ENCODE measurements around the gene SH3BGR. TPM values are rescaled to one million over a fixed set of nuclear protein-coding genes. Genes with fewer than 3 reads are reported as not detected.

The SH3BGR gene
- total RNA-seq, 3 donors from 2014 or later = 3.3 to 6.3 (median 5.0) TPM

DNA sequence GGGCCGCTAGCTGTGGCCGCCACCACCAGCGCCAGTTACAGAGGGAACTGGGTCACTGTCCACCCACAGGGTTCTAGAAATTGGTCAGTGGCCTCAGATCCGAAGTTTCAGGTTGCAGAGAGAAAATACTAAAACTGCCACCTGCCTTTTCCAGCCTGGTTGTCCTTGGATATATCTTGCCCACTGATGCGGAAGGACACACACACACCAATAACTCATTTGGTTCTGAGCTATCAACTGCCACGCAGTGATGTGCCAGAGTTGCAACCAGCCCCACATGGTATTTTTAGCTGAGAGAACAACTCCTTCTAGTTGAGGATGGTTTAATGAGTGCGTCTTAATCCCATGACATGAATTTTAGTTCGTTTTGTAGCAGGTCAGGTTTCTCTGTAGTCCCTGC is 68.1 kb downstream of the SH3BGR start:
- intact Hi-C loops (cut with DNase I; ENCODE audit: low total_unique reads) = loop anchor here (10.0 kb wide), 1 partner anchor 195 kb away; no protein-coding TSS in a partner anchor
- Histone ChIP-seq H3K27me3 (no peaks in the 10 kb centered on the region), H3K4me3 (no peak overlapping the region), H3K27ac (no peak overlapping the region), H3K36me3 (no peaks in the 10 kb centered on the region), H3K4me1 (no peaks in the 10 kb centered on the region), H3K9me3 (no peaks in the 10 kb centered on the region)
- TF ChIP-seq POLR2AphosphoS5 (IDR thresholded peaks at IDR 0.05) (no peak), POLR2A (IDR thresholded peaks at IDR 0.05) (no peak)
- TF ChIP-seq, protein P1, sequence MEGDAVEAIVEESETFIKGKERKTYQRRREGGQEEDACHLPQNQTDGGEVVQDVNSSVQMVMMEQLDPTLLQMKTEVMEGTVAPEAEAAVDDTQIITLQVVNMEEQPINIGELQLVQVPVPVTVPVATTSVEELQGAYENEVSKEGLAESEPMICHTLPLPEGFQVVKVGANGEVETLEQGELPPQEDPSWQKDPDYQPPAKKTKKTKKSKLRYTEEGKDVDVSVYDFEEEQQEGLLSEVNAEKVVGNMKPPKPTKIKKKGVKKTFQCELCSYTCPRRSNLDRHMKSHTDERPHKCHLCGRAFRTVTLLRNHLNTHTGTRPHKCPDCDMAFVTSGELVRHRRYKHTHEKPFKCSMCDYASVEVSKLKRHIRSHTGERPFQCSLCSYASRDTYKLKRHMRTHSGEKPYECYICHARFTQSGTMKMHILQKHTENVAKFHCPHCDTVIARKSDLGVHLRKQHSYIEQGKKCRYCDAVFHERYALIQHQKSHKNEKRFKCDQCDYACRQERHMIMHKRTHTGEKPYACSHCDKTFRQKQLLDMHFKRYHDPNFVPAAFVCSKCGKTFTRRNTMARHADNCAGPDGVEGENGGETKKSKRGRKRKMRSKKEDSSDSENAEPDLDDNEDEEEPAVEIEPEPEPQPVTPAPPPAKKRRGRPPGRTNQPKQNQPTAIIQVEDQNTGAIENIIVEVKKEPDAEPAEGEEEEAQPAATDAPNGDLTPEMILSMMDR (IDR thresholded peaks at IDR 0.05) = no peak
- no peak for DNase-seq (ENCODE audit: low spot score in 2 of 2)

DNA sequence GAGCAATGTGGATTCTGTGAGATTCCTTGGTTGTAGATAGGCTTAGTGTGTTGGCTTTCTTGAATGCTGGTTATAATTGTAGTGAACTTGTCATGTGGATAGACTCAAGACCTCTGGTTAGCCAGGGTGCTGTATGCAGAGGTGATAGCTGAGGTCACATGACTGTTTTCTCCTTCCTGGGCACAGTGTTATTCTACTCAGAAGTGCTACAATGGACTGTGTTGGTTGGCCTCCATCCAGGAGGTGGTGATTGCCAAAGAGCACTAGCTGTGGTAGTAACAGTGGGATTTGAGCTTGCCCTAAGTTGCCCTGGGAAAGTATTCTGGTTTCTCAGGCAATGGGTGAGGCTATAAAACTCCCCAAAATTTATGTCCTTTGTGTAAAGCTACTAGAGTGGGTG is 71.6 kb downstream of the SH3BGR start:
- intact Hi-C loops (cut with DNase I; ENCODE audit: low total_unique reads) = loop anchor here (10.0 kb wide), 1 partner anchor 191 kb away; no protein-coding TSS in a partner anchor
- H3K4me1 ChIP-seq = no peaks in the 10 kb centered on the region
- H3K9me3 ChIP-seq = no peaks in the 10 kb centered on the region
- no peak for TF ChIP-seq POLR2AphosphoS5 (IDR thresholded peaks at IDR 0.05)
- no peak overlapping the region for H3K4me3 ChIP-seq
- H3K36me3 ChIP-seq = no peaks in the 10 kb centered on the region
- H3K27ac ChIP-seq = no peak overlapping the region
- no peaks in the 10 kb centered on the region for H3K27me3 ChIP-seq
- peak in 1 of 2 donors; percentile 29 for DNase-seq (ENCODE audit: low spot score in 2 of 2)

DNA sequence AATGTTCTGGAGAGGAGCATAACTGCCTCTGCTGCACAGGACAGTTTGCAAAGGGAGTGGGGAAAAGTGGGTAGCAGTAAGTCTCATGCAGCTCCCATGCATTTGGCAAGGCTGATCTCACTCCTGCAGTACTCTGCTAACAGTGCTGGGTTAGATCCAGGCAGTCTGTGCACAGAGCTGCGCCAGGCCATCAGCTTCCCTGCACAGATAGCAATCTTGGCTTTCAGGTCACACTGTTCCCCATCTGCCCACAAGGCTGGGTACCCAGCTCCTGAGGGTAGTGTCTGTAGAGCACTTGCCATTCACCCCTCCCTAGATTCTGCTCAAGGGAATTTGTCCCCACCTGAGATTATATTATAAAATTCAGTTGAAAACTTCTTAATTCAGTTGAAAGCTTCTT is 72.1 kb downstream of the SH3BGR start:
- Histone ChIP-seq H3K36me3 (no peaks in the 10 kb centered on the region), H3K4me3 (no peak overlapping the region), H3K27ac (no peak overlapping the region), H3K9me3 (no peaks in the 10 kb centered on the region), H3K27me3 (no peaks in the 10 kb centered on the region), H3K4me1 (no peaks in the 10 kb centered on the region)
- DNase-seq (ENCODE audit: low spot score in 2 of 2) = no peak
- intact Hi-C loops (cut with DNase I; ENCODE audit: low total_unique reads) = loop anchor here (10.0 kb wide), 1 partner anchor 191 kb away; no protein-coding TSS in a partner anchor
- no peak for TF ChIP-seq POLR2A (IDR thresholded peaks at IDR 0.05)
- TF ChIP-seq POLR2AphosphoS5 (IDR thresholded peaks at IDR 0.05) = no peak
- TF ChIP-seq, protein P1 (IDR thresholded peaks at IDR 0.05) = no peak

GRCh38 chr21:39525129-39525528 is 73.4 kb downstream of the SH3BGR start:
- H3K27ac ChIP-seq = peak overlapping the region in 1 of 2 donors; percentile 25
- intact Hi-C loops (cut with DNase I; ENCODE audit: low total_unique reads) = loop anchor here (10.0 kb wide), 1 partner anchor 190 kb away; no protein-coding TSS in a partner anchor
- H3K36me3 ChIP-seq = no peaks in the 10 kb centered on the region
- no peaks in the 10 kb centered on the region for H3K9me3 ChIP-seq
- TF ChIP-seq, protein P1 (IDR thresholded peaks at IDR 0.05) = no peak
- TF ChIP-seq POLR2A (IDR thresholded peaks at IDR 0.05) (no peak), POLR2AphosphoS5 (IDR thresholded peaks at IDR 0.05) (no peak)
- H3K27me3 ChIP-seq = no peaks in the 10 kb centered on the region
- H3K4me3 ChIP-seq = no peak overlapping the region
- peak in 1 of 2 donors; percentile 33 for DNase-seq (ENCODE audit: low spot score in 2 of 2)
- H3K4me1 ChIP-seq = no peaks in the 10 kb centered on the region

DNA sequence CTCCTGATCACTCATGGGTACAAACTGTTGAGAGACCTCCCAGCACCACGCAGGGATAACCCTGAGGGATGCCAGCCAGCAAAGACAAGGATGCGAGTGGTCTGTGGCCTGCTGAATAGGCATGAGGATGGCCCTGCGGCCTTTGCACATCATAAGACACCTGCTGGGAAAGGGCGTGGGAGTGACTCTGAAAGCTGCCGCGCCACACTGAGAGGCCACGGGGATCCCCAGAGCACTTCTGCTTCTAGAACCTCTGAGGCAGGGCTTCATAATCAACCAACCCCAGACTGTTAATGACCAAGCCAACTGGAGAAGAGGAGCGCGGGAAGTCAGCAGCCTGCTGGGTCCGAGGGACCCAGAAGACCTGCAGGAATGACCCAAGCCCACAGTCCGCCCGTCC is 73.8 kb downstream of the SH3BGR start:
- Histone ChIP-seq H3K9me3 (no peaks in the 10 kb centered on the region), H3K27ac (peak overlapping the region in 1 of 2 donors; percentile 25), H3K4me1 (no peaks in the 10 kb centered on the region), H3K4me3 (no peak overlapping the region), H3K27me3 (no peaks in the 10 kb centered on the region), H3K36me3 (no peaks in the 10 kb centered on the region)
- no peak for TF ChIP-seq POLR2AphosphoS5 (IDR thresholded peaks at IDR 0.05)
- TF ChIP-seq, protein P1 (IDR thresholded peaks at IDR 0.05) = no peak
- no peak for TF ChIP-seq POLR2A (IDR thresholded peaks at IDR 0.05)
- no peak for DNase-seq (ENCODE audit: low spot score in 2 of 2)
- intact Hi-C loops (cut with DNase I; ENCODE audit: low total_unique reads) = loop anchor here (10.0 kb wide), 1 partner anchor 189 kb away; no protein-coding TSS in a partner anchor

All from breast epithelium (tissue), 4 donors.